Cortex of kidney (tissue), 1 donor: ENCODE results near the gene C1orf56.
A peak's percentile ranks its signal among the peaks of the same experiment; 100 is the strongest.

Experiments used
- DNase-seq: peaks from one replicate; lab custom pipeline; 2025; lab: John Stamatoyannopoulos, UW

C1orf56 gene

DNA sequence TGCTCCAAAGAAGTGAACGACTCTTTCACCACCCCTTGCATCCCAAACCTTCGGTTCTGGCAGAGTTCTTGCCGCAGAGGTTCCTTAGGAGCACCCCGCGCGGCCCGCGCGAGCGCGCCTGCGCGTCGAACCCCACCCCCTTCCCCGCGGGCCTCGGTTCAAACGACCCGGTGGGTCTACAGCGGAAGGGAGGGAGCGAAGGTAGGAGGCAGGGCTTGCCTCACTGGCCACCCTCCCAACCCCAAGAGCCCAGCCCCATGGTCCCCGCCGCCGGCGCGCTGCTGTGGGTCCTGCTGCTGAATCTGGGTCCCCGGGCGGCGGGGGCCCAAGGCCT is at the start of gene C1orf56:
C1orf56 (plus strand) TSS at position 161 of the 334 bp plus-strand sequence; CDS start at position 258, 97 bp downstream.
- DNase-seq: peak; percentile 28

DNA sequence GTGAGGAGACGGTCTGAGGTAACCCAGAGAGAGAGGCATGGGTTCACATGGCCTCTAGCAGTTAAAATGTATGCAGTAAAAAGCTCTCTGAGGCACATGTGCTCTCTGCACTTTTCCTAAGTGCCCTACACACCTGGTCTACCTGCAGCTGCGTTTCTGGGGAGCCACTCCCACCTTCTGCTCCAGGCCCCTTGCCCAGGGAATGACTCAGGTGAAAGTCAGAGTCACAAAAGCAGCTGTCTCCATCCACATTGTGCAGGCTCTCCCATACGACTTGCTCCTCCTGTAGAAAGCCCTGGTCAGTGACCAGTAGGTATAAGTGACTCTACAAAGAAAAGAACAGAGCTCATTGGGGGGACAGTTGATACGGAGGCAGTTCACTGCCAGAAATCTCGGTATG is 49.6 kb upstream of the C1orf56 start:
- DNase-seq: no peak

- no peak for DNase-seq
Measured at GRCh38 chr1:150999051-150999674, 48.4 kb upstream of the C1orf56 start.

DNA sequence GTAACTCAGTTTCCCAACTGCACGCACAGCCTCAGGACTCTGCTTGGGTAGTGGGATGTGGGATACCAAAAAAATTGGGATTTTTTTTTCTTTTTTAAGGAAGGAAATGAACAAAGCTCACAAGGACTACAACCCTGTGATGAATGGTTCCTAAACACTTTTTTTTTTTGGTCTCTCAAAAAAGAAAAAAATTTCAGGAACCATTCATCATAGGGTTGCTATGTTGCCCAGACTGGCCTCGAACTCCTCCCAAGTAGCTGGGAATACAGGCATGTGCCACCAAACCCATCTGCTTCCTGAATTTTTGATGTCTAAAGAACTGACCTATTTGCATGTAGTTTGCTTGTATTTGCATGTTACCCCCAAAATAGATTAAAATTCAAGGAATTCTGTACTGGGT is 47.6 kb upstream of the C1orf56 start:
- DNase-seq: no peak

- DNase-seq: no peak
Measured at GRCh38 chr1:151000408-151000807, 47.1 kb upstream of the C1orf56 start.

- DNase-seq: no peak
Measured at GRCh38 chr1:151001602-151002001, 45.9 kb upstream of the C1orf56 start.

DNA sequence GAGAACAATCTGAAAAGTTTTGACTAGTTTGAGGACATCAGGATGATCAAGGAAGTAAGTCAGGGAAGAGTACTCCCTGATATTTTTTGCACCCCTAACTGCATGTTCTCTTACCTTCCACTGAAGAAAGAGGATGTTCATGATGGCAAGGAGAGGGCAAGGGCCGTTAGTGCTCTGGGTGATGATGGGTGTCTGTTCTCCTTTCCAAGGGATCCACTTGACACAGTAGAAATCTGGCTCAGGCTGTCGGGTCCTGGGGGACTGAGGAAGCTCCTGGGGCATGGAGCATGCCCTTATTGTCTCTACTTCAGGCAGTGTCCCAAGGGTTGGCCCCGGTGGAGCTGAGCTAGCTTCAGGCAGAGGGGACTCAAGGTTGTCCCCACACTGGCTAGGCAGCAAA is 45.5 kb upstream of the C1orf56 start:
- DNase-seq: no peak

DNA sequence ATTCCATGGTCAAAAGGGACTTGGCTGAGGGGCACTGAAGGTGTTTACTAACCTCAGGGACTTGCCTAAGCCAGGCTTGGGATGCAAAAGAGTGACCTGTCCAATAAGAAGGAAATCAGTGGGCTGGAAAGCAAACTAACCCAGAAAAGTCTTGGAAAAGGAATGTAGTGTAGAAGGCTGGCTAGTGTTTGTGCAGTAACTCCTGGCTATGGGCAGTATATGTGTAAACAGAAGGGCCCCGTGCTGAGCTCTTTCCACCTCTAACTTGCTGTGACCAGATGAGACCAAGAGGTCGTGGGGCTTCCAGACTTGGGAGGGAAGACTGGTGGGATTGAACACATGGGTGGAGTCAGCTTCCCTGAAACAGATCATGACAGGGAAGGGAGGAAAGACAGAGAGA is 44.9 kb upstream of the C1orf56 start:
- no peak for DNase-seq

DNA sequence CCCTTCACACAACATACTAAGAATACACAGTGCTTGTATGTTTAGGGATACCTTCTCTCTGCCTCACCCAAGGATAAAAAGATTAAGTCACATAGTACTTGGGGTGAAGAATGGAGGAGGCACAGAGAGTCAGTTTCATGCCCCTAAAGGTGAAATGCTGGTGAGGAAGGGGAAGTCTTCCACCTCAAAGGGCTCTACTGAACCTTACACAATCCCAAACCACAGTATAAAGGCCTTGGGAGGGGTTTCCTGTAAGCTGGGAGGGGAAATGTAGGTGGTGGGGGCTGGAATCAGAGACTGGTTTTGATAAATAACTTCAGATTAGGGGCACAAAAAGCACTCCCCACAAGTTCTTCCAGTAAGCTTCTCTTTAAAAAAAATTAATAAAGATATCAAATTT is 44.4 kb upstream of the C1orf56 start:
- no peak for DNase-seq

DNA sequence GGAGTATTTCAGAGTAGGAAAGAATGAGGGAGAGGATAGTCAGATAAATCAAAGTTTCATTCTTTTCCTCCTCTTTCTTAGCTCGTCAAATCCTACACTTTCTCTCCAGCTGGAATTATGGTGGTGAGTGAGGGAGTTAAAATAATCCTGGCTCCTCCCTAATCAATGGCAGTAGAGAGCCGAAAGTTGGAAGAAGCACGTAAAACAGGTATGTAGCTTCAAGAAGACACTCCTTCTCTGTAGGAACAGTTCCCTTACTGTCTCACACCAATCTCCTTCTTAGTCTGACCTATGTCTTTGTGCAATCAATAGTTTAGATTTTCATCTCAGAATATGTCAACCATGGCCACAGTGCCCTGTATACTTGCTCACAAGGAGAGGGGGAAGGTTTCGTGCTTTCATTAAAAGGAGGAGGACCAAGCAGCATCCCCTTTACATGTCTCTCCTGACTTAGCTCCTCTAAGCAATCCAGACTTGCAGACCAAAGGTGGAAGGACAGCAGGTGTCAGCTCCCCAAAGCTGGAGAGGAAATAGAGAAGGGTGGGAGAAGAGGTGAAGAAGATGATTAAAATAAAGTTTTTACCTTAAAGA is 41.7 kb upstream of the C1orf56 start:
- no peak for DNase-seq

- no peak for DNase-seq
Measured at GRCh38 chr1:151006327-151007052, 41.1 kb upstream of the C1orf56 start, which contains the start of gene MINDY1. Gene MINDY1 (minus strand): TSS chr1:151006902. CDS start chr1:151002617, 4,285 bp downstream.

GRCh38 chr1:151007853-151008243 is 39.7 kb upstream of the C1orf56 start:
- DNase-seq: no peak

DNA sequence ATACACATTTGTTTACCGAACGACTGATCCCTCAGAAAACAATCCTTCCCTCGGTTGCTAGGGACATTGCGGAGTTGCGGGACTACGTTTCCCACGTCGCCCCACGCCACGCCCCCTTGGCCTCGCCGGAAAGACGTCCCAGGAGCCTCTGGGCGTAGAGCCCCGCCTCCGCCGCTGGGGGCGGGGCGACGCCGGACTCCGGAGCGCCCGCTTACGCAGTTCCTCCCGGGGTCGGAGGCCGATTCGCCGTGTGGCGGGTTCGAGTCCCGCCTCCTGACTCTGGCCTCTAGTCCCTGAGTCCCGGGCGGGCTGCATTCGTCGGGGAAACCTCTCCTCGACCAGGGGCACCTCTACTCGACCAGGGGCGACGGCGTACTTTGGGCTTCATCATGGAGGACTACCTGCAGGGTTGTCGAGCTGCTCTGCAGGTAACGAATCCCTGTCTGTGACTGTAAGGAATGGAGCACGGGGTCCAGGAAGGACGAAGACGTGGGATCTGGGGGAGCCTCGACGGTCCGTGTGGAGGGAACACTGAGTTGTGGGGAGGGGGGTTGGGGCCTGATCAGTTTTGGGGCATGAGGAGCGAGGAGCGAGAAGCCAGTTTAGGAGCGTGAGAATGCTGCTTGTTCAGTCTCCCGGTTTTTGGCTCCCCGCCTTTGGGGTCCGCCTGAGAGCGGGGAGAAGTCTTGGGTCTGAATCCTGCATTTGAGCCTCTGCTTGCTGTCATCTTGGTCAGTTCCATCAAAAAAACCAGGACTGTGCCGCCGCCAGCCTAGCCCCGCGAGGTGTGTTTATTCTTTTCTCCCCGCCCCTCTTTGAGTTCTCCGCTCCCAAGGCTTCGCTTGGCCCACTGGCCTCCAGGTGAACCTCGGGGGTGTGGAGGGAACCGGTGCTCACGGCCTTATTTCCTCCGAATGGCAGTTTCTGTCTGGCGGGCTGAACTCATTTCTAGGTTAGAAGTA is 39.0 kb upstream of the C1orf56 start, which contains the start of gene PRUNE1:
PRUNE1 (plus strand) TSS at position 206 of the 962 bp plus-strand sequence; CDS start at position 390, 184 bp downstream.
- DNase-seq: peak; percentile 71

DNA sequence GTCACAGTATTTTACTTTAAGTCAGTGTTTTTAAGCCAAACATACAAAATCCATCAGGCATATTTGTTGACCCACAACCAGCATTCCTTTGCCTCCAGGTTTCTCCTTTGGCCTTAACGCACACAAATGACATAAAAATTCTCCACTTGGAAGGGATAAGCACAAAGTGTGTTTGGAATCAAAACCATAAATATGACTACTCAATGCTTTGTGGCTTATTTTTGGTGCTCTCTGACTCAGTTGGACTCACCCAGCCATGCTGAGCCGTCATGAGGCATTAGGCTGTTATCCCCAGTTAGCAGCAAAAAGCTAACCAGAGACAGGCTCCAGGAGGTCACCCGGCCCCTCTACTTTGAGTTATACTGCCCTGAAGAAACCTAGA is 38.4 kb upstream of the C1orf56 start:
- no peak for DNase-seq

DNA sequence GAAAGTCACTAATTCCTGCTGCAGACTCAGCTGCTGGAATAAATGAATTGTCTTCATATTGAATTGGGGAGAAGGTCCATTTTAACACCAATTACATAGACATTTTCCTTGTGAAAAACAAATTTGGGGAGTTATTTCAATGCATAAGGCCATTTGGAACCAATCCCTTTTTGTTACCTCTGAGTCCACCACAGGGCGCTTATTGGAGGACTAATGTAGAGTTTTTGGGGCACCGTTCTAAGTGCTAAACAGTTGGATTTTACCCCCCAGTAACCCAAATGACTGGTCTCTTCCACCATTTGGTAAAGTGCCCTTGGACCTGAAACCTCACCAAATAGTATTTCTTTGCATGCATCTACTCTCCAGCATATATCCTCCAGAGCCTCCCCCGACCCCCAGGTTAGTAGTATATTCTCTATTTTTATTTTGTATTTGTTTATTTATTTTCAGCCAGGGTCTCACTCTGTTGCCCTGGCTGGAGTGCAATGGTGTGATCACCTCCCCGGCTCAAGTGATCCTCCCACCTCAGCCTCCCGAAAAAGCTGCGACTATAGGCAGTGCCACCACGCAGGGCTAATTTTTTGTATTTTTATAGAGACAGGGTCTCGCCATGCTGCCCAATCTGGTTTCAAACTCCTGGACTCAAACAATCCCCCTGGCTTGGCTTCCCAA is 37.7 kb upstream of the C1orf56 start:
- DNase-seq: no peak

DNA sequence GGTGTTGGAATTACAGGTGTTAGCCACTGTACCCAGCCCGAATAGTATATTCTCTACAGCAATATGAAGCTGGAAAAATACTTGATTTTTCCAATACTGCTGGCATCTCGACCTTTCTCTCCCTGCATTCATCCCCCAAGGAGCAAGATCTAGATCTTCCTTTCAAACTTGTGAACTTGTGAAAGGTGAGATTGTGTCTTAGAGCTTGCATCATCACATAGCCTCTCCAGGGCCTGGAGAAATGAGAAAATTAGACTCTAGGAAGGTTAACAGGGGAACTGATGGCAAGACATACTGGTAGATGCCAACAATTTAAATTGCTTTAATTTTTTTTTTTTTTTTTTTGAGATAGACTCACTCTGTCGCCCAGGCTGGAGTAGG is 37.2 kb upstream of the C1orf56 start:
- no peak for DNase-seq

DNA sequence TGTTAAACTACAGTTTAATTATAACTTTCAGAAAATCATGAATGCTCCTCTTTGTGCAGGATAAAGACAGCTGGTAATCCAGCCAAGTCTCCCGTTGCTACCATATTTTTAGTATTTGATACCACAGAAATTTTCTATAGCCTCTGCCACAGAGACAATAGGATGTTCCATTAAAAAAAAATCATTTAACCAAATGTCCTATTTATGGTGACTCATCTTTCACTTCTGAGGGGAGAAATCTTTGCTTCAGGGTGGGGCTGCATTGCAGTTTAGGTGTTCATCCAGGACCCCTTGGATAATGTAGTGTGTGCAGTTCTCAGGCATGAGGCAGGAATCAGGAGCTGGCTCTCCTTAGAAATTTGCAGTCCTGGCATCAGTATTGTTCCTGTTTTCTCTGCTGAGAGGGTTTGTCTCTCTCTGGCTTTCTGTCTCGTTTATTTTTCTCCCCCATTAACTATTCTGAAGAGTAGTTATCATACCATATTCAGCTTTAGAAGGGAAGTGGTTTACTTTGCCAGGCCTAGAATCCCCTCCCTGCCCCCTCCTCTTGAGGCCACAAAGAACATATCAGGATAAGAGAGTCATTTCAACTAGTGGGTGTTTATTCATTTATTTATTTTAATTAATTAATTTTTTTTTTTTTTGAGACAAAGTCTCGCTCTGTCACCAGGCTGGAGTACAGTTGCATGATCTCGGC is 36.2 kb upstream of the C1orf56 start:
- DNase-seq: no peak

DNA sequence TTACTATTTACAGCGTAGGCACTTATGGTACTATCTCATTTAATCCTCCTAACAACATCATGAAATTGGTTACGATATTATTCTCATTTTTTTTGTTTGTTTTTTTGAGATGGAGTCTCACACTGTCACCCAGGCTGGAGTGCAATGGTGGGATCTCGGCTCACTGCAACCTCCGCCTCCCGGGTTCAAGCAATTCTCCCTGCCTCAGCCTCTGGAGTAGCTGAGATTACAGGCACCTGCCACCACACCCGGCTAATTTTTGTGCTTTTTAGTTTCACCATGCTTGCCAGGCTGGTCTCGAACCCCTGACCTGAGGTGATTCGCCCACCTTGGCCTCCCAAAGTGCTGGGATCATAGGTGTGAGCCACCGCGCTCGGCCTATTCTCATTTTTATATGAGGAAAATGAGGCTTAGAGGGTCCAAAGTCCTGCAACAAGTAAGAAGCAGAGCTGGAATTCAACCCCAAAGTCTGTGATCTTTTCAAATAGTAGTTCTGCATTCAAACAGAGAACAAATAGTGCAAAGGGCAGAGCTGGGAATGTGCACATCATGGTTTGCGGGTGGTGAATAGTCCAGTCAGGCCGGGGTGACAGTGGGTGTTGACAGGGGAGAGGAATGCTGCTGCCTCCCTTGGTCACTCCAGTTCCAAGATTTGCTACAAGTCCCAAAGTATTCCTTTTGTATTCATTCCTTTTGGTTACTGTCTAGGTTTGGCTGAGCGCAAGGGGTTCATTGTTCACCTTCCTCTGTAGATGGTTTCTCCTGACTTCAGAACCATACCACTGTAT is 34.7 kb upstream of the C1orf56 start:
- DNase-seq: no peak

DNA sequence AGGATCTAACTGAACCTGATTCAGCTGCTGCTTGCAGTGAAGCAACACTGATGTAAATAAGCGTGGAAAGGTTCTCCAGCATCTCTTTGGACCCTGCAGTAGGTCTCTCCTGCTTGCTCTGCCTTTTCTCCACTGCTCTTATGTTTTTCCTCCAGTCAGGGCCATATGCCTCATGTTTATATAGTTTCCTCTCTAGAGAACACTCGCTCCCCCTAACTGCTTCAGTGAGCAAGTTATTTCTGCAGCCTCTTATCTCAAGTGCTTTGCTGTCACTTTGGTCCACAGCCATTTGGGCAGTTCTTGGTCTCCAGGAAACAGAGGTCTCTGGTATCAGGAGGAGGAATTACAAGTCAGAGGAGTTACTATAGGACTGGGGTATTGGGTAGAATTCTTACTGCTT is 34.0 kb upstream of the C1orf56 start:
- no peak for DNase-seq

DNA sequence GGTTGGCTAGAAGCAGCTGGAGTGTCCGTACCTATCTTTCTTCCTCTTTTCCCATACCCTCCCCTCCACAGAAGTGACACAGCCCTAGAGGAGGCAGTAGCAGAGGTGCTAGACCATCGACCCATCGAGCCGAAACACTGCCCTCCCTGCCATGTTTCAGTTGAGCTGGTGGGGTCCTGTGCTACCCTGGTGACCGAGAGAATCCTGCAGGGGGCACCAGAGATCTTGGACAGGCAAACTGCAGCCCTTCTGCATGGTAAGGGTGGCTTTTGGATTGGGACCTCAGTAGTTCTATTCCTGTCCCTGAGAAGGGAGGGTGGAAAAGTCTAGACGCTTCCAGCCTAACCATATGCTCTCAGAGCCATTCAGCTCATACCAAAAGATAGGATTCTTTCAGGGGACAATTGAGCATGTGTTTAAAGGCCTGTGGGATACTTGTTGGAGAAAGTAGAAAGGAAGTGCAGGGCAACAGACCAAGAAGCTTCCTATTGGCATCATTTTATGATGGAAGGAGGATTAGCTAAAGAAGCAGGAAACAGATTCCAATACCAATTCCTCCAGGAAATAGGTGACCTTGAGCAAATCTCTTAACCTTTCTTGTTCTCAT is 22.9 kb upstream of the C1orf56 start:
- no peak for DNase-seq
